T1000 (cell line): ENCODE results near the gene CYP21A2.
"Not testable (repeated sequence)": the region's sequence is repeated elsewhere in the genome, so short reads cannot be mapped to it uniquely, and the experiment has no call there.

Experiments used
- DNase-seq: peaks from one replicate; lab custom pipeline; 2025; ENCODE audit warnings: mixed read lengths; lab: John Stamatoyannopoulos, UW

Gene CYP21A2

GRCh38 chr6:32035283-32036013, 2.8 kb upstream of the CYP21A2 start:
- not testable (repeated sequence) for DNase-seq

- DNase-seq: not testable (repeated sequence)
These were observed 1.1 kb upstream of the CYP21A2 start for GRCh38 chr6:32037136-32037535.

DNA sequence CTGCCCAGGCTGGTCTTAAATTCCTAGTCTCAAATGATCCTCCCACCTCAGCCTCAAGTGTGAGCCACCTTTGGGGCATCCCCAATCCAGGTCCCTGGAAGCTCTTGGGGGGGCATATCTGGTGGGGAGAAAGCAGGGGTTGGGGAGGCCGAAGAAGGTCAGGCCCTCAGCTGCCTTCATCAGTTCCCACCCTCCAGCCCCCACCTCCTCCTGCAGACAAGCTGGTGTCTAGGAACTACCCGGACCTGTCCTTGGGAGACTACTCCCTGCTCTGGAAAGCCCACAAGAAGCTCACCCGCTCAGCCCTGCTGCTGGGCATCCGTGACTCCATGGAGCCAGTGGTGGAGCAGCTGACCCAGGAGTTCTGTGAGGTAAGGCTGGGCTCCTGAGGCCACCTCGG, 663 bp downstream of the CYP21A2 start:
- DNase-seq: not testable (repeated sequence)

DNA sequence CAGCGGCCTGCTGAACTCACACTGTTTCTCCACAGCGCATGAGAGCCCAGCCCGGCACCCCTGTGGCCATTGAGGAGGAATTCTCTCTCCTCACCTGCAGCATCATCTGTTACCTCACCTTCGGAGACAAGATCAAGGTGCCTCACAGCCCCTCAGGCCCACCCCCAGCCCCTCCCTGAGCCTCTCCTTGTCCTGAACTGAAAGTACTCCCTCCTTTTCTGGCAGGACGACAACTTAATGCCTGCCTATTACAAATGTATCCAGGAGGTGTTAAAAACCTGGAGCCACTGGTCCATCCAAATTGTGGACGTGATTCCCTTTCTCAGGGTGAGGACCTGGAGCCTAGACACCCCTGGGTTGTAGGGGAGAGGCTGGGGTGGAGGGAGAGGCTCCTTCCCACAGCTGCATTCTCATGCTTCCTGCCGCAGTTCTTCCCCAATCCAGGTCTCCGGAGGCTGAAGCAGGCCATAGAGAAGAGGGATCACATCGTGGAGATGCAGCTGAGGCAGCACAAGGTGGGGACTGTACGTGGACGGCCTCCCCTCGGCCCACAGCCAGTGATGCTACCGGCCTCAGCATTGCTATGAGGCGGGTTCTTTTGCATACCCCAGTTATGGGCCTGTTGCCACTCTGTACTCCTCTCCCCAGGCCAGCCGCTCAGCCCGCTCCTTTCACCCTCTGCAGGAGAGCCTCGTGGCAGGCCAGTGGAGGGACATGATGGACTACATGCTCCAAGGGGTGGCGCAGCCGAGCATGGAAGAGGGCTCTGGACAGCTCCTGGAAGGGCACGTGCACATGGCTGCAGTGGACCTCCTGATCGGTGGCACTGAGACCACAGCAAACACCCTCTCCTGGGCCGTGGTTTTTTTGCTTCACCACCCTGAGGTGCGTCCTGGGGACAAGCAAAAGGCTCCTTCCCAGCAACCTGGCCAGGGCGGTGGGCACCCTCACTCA, 1.4 kb downstream of the CYP21A2 start:
- DNase-seq: not testable (repeated sequence)

DNA sequence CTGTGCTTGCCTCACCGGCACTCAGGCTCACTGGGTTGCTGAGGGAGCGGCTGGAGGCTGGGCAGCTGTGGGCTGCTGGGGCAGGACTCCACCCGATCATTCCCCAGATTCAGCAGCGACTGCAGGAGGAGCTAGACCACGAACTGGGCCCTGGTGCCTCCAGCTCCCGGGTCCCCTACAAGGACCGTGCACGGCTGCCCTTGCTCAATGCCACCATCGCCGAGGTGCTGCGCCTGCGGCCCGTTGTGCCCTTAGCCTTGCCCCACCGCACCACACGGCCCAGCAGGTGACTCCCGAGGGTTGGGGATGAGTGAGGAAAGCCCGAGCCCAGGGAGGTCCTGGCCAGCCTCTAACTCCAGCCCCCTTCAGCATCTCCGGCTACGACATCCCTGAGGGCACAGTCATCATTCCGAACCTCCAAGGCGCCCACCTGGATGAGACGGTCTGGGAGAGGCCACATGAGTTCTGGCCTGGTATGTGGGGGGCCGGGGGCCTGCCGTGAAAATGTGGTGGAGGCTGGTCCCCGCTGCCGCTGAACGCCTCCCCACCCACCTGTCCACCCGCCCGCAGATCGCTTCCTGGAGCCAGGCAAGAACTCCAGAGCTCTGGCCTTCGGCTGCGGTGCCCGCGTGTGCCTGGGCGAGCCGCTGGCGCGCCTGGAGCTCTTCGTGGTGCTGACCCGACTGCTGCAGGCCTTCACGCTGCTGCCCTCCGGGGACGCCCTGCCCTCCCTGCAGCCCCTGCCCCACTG, 2.3 kb downstream of the CYP21A2 start:
- DNase-seq: not testable (repeated sequence)

DNA sequence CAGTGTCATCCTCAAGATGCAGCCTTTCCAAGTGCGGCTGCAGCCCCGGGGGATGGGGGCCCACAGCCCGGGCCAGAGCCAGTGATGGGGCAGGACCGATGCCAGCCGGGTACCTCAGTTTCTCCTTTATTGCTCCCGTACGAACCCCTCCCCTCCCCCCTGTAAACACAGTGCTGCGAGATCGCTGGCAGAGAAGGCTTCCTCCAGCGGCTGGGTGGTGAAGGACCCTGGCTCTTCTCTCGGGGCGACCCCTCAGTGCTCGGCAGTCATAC, 2.8 kb downstream of the CYP21A2 start:
- DNase-seq: not testable (repeated sequence)

DNA sequence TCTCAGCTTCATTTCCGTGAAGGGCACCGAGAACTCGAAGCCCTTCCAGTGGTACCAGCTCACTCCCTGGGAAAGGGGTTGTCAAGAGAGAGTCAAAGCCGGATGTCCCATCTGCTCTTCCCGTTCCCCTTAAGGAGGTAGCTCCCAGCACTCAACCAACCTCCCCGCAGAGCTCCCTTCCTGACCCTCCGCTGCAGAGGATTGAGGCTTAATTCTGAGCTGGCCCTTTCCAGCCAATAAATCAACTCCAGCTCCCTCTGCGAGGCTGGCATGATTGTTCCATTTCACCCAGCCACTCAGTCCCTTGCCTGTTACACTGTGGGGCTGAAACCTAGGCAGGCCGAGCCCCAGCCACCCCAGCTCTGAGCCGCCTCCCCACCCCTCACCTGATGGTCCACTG, 3.2 kb downstream of the CYP21A2 start:
- not testable (repeated sequence) for DNase-seq

DNA sequence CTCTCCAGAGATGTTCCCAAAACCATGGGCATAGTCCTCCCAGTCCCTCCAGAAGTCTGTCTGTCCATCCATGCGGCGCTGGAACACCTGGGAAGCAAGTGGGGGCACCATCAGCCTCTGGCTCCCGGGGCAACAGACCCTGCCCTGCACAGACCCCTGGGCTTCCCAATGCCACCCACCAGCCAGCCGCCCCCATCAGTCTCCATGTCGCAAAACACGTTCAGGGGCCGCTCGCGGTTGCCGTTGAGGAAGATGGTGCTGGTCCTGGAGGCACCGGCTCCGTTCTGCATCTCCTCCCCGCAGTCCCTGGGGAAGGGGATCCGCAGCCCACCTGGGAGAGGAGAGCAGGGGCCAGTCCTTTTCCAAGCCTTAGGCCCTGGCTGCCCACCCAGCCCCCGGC, 4.1 kb downstream of the CYP21A2 start:
- DNase-seq: not testable (repeated sequence)

DNA sequence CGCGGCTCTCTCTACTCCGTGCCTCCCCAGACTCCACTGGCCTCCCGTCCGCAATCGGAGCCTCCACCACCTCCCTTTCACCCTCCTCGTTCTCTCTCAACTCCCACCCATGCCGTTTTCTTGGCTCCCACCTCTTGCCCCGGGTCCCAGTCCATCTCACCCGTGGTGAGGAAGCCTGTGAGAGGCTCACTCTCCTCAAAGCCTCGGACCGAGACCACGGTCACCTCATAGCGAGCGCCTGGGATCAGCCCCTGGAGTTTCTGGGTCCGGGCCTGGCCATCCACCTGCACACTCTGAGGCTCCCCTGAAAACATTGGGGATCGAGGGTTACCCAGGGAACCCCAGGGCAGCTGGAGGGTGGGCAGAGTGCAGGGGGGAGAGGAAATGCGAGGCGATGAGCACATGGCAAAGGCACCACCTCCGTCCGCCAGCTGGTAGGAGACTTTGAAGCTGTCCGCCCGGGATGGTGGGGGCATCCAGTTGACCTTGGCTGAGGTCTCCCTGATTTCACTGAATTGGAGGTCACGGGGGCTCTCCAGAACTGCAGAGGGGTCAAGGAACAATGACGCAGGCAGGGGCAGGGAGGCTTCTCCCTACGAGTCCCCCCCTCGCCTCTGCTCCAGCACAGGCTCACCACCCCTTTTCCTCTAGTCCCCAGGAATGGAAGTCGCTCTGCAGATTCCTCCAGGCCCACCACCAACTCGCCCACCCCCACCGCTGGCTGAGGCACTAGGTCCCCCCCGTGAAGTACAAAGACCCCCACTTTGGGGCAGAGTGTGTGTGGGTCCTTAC, 5.6 kb downstream of the CYP21A2 start:
- DNase-seq: not testable (repeated sequence)

DNA sequence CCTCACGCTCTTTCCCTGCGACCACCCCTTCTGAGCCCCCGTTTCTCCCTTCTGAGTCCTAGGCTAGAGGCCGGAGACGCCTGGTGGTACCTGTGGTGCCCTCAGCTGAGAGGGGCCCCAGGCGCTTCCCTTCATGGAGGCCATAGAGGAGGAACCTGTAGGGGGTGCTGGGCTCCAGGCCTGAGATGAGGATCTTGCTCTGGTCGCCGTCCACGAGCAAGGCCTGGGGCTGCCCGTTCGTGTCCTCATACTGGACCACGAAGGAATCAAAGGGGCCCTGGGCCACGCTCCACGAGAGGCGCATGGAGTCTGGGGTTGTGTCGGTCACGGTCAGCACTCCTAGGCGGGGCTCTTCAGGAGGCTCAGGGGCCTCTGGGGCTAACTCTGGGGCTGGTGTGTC, 6.7 kb downstream of the CYP21A2 start:
- DNase-seq: not testable (repeated sequence)

DNA sequence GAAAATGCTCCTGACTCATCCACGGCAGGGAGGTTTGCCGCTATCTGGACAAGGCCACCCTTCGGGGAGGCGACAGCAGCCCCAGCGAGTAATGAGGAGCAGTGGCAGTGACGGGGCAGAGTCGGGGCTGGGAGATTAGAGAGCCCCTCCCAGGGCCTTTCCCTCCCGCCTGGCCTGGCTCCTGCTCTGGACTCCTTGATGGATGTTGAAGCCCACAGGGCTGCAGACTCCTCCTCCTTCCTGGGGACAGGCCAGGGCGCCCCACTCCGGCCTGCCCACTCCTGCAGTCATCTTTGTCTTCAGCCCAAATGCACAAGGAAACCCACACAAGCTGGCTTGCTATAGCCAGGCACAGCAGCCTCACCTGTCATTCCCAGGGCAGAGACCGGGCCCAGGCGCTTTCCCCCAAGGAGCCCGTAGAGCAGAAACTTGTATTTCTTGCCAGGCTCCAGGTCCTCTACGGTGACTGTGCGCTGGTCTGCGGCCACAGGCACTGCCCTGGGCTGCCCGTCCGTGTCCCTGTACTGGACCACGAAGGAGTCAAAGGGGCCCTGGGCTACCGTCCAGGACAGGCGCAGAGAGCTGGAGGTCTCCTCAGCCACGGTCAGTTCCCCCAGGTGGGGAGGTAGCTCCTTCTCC, 7.7 kb downstream of the CYP21A2 start:
- DNase-seq: peak; percentile 24

- DNase-seq: peak; percentile 89
These were observed 8.4 kb downstream of the CYP21A2 start for GRCh38 chr6:32046450-32047083.

GRCh38 chr6:32047084-32047478, 8.9 kb downstream of the CYP21A2 start:
- peak; percentile 71 for DNase-seq

DNA sequence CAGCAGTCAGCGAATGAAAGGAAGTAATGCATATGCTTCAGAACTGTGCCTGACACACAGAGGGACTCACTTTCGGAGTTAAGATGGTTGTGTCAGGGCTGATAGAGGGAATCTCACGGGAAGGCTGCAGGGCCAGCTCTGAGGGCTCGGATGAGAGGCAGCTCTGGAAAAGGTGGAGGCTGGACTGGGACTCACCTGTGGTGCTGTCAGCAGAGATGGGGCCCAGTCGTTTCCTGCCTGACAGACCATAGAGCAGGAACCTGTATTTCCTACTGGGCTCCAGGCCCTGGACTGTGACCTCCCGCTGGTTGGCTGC, 9.3 kb downstream of the CYP21A2 start:
- no peak for DNase-seq

GRCh38 chr6:32047855-32048766, 9.9 kb downstream of the CYP21A2 start:
- DNase-seq: peak; percentile 53

DNA sequence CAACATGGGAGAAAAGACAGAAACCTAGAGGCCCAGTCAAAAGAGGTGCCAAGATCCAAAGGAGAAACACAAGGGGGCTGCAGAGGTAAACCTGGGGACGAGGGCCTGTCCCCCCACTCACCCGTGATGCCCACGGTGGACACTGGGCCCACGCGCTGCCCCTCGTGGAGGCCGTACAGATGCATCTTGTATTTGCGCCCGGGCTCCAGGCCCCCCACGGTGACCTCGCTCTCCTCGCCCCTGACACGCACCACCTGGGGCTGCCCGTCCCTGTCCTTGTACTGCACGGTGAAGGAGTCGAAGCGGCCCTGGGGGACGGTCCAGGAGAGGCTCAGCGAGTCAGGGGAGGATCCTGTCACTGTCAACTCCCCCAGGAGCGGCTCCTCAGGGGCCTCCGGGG, 10.9 kb downstream of the CYP21A2 start:
- not testable (repeated sequence) for DNase-seq

GRCh38 chr6:32049736-32050135, 11.5 kb downstream of the CYP21A2 start:
- DNase-seq: not testable (repeated sequence)

- no peak for DNase-seq
These were observed 12.3 kb downstream of the CYP21A2 start for GRCh38 chr6:32050562-32050961.

DNA sequence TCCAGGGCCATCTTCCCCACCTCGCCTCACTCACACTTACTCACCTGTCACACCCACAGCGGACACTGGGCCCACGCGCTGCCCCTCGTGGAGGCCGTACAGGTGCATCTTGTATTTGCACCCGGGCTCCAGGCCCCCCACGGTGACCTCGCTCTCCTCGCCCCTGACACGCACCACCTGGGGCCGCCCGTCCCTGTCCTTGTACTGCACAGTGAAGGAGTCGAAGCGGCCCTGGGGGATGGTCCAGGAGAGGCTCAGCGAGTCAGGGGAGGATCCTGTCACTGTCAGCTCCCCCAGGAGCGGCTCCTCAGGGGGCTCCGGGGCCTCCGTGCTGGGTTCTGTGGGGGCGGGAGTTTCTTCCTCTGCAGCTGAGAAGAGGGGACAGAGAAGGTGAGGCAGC, 14.4 kb downstream of the CYP21A2 start:
- not testable (repeated sequence) for DNase-seq

DNA sequence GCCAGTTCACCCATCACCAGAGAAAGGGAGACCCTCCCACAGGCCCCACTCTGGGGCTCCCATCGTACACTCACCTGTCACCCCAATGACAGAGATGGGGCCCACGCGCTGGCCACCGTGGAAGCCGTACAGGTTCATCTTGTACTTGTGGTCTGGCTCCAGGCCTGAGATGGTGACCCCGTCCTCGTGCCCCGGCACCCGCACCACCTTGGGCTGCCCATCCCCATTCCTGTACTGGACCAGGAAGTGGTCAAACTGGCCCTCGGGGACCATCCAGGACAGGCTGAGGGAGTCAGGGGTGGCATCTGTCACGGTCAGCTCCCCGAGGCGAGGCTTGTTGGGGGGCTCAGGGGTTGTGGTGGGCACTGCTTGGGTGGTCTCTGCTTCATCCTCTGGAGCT, 15.1 kb downstream of the CYP21A2 start:
- DNase-seq: not testable (repeated sequence)
